PC-3 (cell line): ENCODE data around the gene MASTL.

ENCODE experiments used
- EZH2 ChIP-seq: fragments of 300-600 bp; sonication (generic); IDR thresholded peaks from one replicate; pipeline ENCODE4 v1.6.1; 2017; ENCODE audit warnings: antibody characterized with exemption, mild to moderate bottlenecking, low read length; ENCODE audit not compliant: unreplicated experiment
- EZH2phosphoT487 ChIP-seq: fragments of 300-600 bp; sonication (generic); IDR thresholded peaks from 2 replicates; pipeline ENCODE4 v1.6.1; 2018; ENCODE audit warnings: mild to moderate bottlenecking, antibody characterized with exemption, low read length, borderline replicate concordance
- TF ChIP-seq, protein P1 (sequence below): fragments of 300-600 bp; sonication (generic); conservative IDR thresholded peaks from 2 replicates; pipeline ENCODE4 v1.5.1; 2017; ENCODE audit warnings: antibody characterized with exemption, low read depth, mild to moderate bottlenecking, low read length

DNA sequence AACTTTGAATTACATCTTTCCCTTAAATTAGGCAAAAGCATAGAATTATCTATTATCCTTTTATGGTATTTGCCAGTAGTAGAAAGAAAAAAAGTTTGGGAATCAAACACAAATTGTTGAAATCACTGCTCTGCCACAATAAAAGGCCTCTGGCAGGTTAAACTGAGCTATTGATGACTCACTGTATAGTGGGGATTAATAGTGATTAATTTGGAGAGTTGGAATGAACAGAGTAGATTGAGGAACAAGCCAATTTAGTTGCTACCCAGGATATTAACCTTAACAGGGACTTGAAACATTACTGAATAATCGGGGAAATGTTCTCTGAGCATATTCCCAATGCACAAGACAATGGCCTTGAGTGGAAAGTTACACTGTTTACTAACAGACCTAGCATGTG lies 33.1 kb downstream of the MASTL start:
- TF ChIP-seq, protein P1, sequence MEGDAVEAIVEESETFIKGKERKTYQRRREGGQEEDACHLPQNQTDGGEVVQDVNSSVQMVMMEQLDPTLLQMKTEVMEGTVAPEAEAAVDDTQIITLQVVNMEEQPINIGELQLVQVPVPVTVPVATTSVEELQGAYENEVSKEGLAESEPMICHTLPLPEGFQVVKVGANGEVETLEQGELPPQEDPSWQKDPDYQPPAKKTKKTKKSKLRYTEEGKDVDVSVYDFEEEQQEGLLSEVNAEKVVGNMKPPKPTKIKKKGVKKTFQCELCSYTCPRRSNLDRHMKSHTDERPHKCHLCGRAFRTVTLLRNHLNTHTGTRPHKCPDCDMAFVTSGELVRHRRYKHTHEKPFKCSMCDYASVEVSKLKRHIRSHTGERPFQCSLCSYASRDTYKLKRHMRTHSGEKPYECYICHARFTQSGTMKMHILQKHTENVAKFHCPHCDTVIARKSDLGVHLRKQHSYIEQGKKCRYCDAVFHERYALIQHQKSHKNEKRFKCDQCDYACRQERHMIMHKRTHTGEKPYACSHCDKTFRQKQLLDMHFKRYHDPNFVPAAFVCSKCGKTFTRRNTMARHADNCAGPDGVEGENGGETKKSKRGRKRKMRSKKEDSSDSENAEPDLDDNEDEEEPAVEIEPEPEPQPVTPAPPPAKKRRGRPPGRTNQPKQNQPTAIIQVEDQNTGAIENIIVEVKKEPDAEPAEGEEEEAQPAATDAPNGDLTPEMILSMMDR = no peak
- TF ChIP-seq EZH2 (no peak), EZH2phosphoT487 (no peak)
